Right lung (tissue), 5 donors: Measurements from ENCODE around the gene CNDP1. TPM values are rescaled to one million over a fixed set of nuclear protein-coding genes. Genes with fewer than 3 reads are reported as not detected.

Experiments
- DNase-seq, 2 donors: peaks; one replicate each; pipeline ENCODE4 v3.0.0-alpha.2; 2013
- polyA plus RNA-seq, 5 donors: library from polyadenylated mRNA; unstranded; fragments of 120-200 nt; gene quantifications; one replicate each; pipeline versions ENCODE4 v1.2.1 to v1.2.3, GENCODE V29; 2013; ENCODE audit warnings: inconsistent platforms in 1 of 5, low replicate concordance in 1 of 5; ENCODE audit not compliant: insufficient read length in 5 of 5, insufficient read depth in 1 of 5

CNDP1 gene
- polyA plus RNA-seq, 5 donors: 0.28 to 0.69 (median 0.47) TPM

GRCh38 chr18:74506448-74507084, 27.7 kb upstream of the CNDP1 start:
- DNase-seq: peak in 1 of 2 donors; percentile 13

- DNase-seq: no peak
Observed at GRCh38 chr18:74507097-74507881, 27.0 kb upstream of the CNDP1 start.

- no peak for DNase-seq
Observed at GRCh38 chr18:74507927-74508326, 26.4 kb upstream of the CNDP1 start.

GRCh38 chr18:74508366-74508765, 25.9 kb upstream of the CNDP1 start:
- no peak for DNase-seq

- DNase-seq: no peak
Observed at GRCh38 chr18:74508821-74509225, 25.5 kb upstream of the CNDP1 start.

- no peak for DNase-seq
Observed at GRCh38 chr18:74509856-74510769, 24.2 kb upstream of the CNDP1 start.

- no peak for DNase-seq
Observed at GRCh38 chr18:74510770-74511095, 23.6 kb upstream of the CNDP1 start.

GRCh38 chr18:74511823-74512222, 22.5 kb upstream of the CNDP1 start:
- no peak for DNase-seq

- DNase-seq: no peak
Observed at GRCh38 chr18:74512321-74513053, 21.8 kb upstream of the CNDP1 start.

- DNase-seq: no peak
Observed at GRCh38 chr18:74513149-74513882, 21.0 kb upstream of the CNDP1 start.

GRCh38 chr18:74513883-74514205, 20.5 kb upstream of the CNDP1 start:
- DNase-seq: no peak

- no peak for DNase-seq
Observed at GRCh38 chr18:74514860-74515495, 19.3 kb upstream of the CNDP1 start.

GRCh38 chr18:74515620-74516231, 18.6 kb upstream of the CNDP1 start:
- no peak for DNase-seq

- no peak for DNase-seq
Observed at GRCh38 chr18:74516271-74517235, 17.7 kb upstream of the CNDP1 start.

GRCh38 chr18:74517236-74517630, 17.1 kb upstream of the CNDP1 start:
- no peak for DNase-seq

- no peak for DNase-seq
Observed at GRCh38 chr18:74518456-74519295, 15.6 kb upstream of the CNDP1 start.

- DNase-seq: no peak
Observed at GRCh38 chr18:74519320-74520095, 14.8 kb upstream of the CNDP1 start.
